Upper lobe of left lung (tissue), 4 donors: Measurements from ENCODE around the gene MAP4K2.

Experiments
- CTCF ChIP-seq, 6 experiments: fragments of 450-650 bp in 4 of 6; fragments of 200-600 bp in 2 of 6; sonication (generic) in 2 of 6; IDR thresholded peaks; one replicate each; pipeline ENCODE4 v1.5.1; 2016 to 2019; ENCODE audit warnings: antibody characterized with exemption in 6 of 6
- POLR2AphosphoS5 ChIP-seq, 2 donors: sonication (generic); formaldehyde crosslinking; IDR thresholded peaks; one replicate each; pipeline ENCODE4 v1.5.1; 2017; ENCODE audit warnings: antibody characterized with exemption in 2 of 2

GRCh38 chr11:64755681-64756361 lies 47.2 kb downstream of the MAP4K2 start:
- TF ChIP-seq CTCF (IDR thresholded peaks at IDR 0.05): no peak
- TF ChIP-seq POLR2AphosphoS5 (IDR thresholded peaks at IDR 0.05): no peak
